Measurements from ENCODE around the gene LANCL3.

GRCh38 chrX:37644381-37645305, 73.2 kb downstream of the LANCL3 start:
- TF ChIP-seq CTCF (IDR thresholded peaks at IDR 0.05) (no peak), POLR2A (IDR thresholded peaks at IDR 0.05) (no peak)

All from suprapubic skin (tissue), 3 donors.